ENCODE measurements around the gene AP1B1.

DNA sequence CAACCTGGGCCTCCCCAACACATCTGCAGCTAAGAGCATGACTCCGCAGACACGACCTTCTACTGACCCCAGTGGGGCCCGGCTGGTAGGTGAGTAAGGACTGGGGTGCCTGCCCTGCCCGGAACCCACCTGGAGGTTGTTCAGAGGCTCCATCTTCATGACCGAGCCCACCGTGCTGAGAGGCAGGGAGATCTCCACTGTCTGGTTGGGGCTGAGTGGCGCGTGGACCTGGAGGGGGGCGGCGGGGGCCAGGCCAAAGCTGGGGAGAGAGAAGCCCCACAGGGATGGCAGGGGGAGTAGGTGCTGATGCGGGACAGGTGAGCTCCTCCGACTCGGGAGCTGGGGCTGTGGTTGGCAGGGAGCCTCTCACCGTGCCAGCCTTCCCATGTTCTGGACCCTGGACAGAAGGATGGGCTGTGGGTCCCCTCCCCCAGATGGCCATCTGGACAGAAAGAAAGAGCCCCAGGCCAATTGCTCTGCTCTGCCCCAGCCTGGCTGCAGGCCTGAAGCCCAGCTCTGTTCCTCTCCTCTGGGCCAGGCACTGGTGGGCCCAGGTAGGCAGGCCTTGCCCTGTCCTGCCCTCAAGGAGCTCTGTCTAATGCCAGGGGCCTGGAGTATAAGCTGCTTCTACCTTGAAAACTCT is 56.6 kb downstream of the AP1B1 start:
- TF ChIP-seq EZH2 (IDR thresholded peaks at IDR 0.05; ENCODE audit: low read length), result no peak
- TF ChIP-seq, protein P1, sequence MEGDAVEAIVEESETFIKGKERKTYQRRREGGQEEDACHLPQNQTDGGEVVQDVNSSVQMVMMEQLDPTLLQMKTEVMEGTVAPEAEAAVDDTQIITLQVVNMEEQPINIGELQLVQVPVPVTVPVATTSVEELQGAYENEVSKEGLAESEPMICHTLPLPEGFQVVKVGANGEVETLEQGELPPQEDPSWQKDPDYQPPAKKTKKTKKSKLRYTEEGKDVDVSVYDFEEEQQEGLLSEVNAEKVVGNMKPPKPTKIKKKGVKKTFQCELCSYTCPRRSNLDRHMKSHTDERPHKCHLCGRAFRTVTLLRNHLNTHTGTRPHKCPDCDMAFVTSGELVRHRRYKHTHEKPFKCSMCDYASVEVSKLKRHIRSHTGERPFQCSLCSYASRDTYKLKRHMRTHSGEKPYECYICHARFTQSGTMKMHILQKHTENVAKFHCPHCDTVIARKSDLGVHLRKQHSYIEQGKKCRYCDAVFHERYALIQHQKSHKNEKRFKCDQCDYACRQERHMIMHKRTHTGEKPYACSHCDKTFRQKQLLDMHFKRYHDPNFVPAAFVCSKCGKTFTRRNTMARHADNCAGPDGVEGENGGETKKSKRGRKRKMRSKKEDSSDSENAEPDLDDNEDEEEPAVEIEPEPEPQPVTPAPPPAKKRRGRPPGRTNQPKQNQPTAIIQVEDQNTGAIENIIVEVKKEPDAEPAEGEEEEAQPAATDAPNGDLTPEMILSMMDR (optimal IDR thresholded peaks at IDR 0.05 in 1 of 3, IDR thresholded peaks at IDR 0.05 in 1 of 3, conservative IDR thresholded peaks at IDR 0.05 in 1 of 3; ENCODE audit: extremely low read depth in 1 of 3, insufficient read depth in 2 of 3, low read length in 3 of 3), result no peak

Measured in keratinocyte (primary cell).